HepG2 (cell line): ENCODE data around the gene CTRL. TPM values are rescaled to one million over a fixed set of nuclear protein-coding genes. Genes with fewer than 3 reads are reported as not detected.

ENCODE experiments used
- ATAD3A ChIP-seq: sonication (generic); formaldehyde crosslinking; IDR thresholded peaks from 2 replicates; pipeline ENCODE4 v1.4.0; 2020; ENCODE audit warnings: missing genetic modification reagents
- CREB1 ChIP-seq, 2 experiments: fragments of 450-650 bp in 1 of 2; IDR thresholded peaks; 2 replicates each; pipeline ENCODE4 v1.6.1; 2016 to 2017; ENCODE audit warnings: control low read depth in 1 of 2, mild to moderate bottlenecking in 1 of 2, missing compliant biosample characterization in 1 of 2, missing genetic modification characterization in 1 of 2
- GATAD1 ChIP-seq: IDR thresholded peaks from 2 replicates; pipeline ENCODE4 v1.6.1; 2016; ENCODE audit warnings: missing genetic modification reagents, missing compliant biosample characterization
- HNRNPUL1 ChIP-seq: fragments of 200-400 bp; formaldehyde crosslinking; IDR thresholded peaks from 2 replicates; pipeline ENCODE4 v1.6.1; 2017; ENCODE audit warnings: low read depth, mild to moderate bottlenecking, low read length, moderate library complexity
- LCORL ChIP-seq, 2 experiments: fragments of 450-650 bp in 1 of 2; sonication (generic) in 1 of 2; formaldehyde crosslinking in 1 of 2; IDR thresholded peaks; 2 replicates each; pipeline versions ENCODE4 v1.5.0 to v1.6.1; 2017 to 2020; ENCODE audit warnings: antibody characterized with exemption in 1 of 2, missing genetic modification reagents in 1 of 2
- NFIC ChIP-seq: IDR thresholded peaks from 2 replicates; pipeline ENCODE4 v1.6.1; 2012; ENCODE audit warnings: mild to moderate bottlenecking, low read length, inconsistent platforms
- SP1 ChIP-seq, 2 experiments: fragments of 450-650 bp in 1 of 2; sonication (generic) in 1 of 2; formaldehyde crosslinking in 1 of 2; IDR thresholded peaks; 2 replicates each; pipeline versions ENCODE4 v1.4.0 to v1.6.1; 2016 to 2020; ENCODE audit warnings: missing genetic modification reagents in 1 of 2
- ZNF251 ChIP-seq: sonication (generic); formaldehyde crosslinking; IDR thresholded peaks from 2 replicates; pipeline ENCODE4 v1.9.0; 2021; ENCODE audit warnings: mild to moderate bottlenecking, missing genetic modification reagents
- ZNF263 ChIP-seq: sonication (generic); formaldehyde crosslinking; IDR thresholded peaks from 2 replicates; pipeline ENCODE4 v1.4.0; 2020; ENCODE audit warnings: missing genetic modification reagents
- ZNF547 ChIP-seq: sonication (generic); formaldehyde crosslinking; IDR thresholded peaks from 2 replicates; pipeline ENCODE4 v1.5.1; 2020; ENCODE audit warnings: mild to moderate bottlenecking, missing genetic modification reagents
- ZNF556 ChIP-seq: sonication (generic); formaldehyde crosslinking; IDR thresholded peaks from 2 replicates; pipeline ENCODE4 v1.4.0; 2020; ENCODE audit warnings: mild to moderate bottlenecking, missing genetic modification reagents, borderline replicate concordance
- ZNF678 ChIP-seq: sonication (generic); formaldehyde crosslinking; IDR thresholded peaks from 2 replicates; pipeline ENCODE4 v1.4.0; 2020; ENCODE audit warnings: mild to moderate bottlenecking, missing genetic modification reagents
- ZNF879 ChIP-seq: sonication (generic); formaldehyde crosslinking; IDR thresholded peaks from 2 replicates; pipeline ENCODE4 v1.8.1; 2023; ENCODE audit warnings: missing genetic modification reagents
- ZZZ3 ChIP-seq: sonication (generic); formaldehyde crosslinking; IDR thresholded peaks from 2 replicates; pipeline ENCODE4 v1.4.0; 2020; ENCODE audit warnings: missing genetic modification reagents, mild to moderate bottlenecking, borderline replicate concordance
- polyA plus RNA-seq, 8 experiments: library from polyadenylated mRNA; depleted of rRNA in 3 of 8; stranded (reverse) in 7 of 8; unstranded in 1 of 8; fragments of >200 nt; fragmentation: Illumina TruSeq in 4 of 8; extraction: Trizol in 4 of 8; gene quantifications; 2 replicates each; pipeline versions ENCODE4 v1.2.1 to v1.2.3, GENCODE V29; 2011 to 2016; ENCODE audit warnings: low read depth in 4 of 8, missing spikeins in 1 of 8, mixed read lengths in 1 of 8; ENCODE audit not compliant: insufficient read depth in 1 of 8
- total RNA-seq, 5 experiments: library from RNA; depleted of rRNA; stranded (reverse); fragments of >200 nt; fragmentation: Illumina TruSeq; extraction: Trizol; gene quantifications; 2 replicates each; pipeline ENCODE4 v1.2.3, GENCODE V29; 2016; ENCODE audit warnings: low read depth in 1 of 5
- TF ChIP-seq, protein P1 (sequence below): sonication (generic); formaldehyde crosslinking; IDR thresholded peaks from 2 replicates; pipeline ENCODE4 v1.9.0; 2021; ENCODE audit warnings: missing genetic modification reagents, mild to moderate bottlenecking, borderline replicate concordance
- TF ChIP-seq, protein P2 (sequence below): sonication (generic); formaldehyde crosslinking; conservative IDR thresholded peaks from 2 replicates; pipeline ENCODE4 v1.8.0; 2022; ENCODE audit warnings: mild to moderate bottlenecking, moderate library complexity, missing genetic modification reagents
- TF ChIP-seq, protein P3 (sequence below): sonication (generic); formaldehyde crosslinking; IDR thresholded peaks from 2 replicates; pipeline ENCODE4 v1.8.0; 2022; ENCODE audit warnings: mild to moderate bottlenecking, missing genetic modification reagents, moderate library complexity
- TF ChIP-seq, protein P4 (sequence below): sonication (generic); formaldehyde crosslinking; IDR thresholded peaks from 2 replicates; pipeline ENCODE4 v1.5.1; 2020; ENCODE audit warnings: mild to moderate bottlenecking, missing genetic modification reagents
- TF ChIP-seq, protein P5 (sequence below): IDR thresholded peaks from 2 replicates; pipeline ENCODE4 v1.6.1; 2012; ENCODE audit warnings: inconsistent platforms

CTRL gene
- total and polyA plus RNA-seq, 2 of the 13 experiments (the other 11 are each of a cell fraction or from before 2014, with no cell fraction given): 1.9 to 2.7 TPM

DNA sequence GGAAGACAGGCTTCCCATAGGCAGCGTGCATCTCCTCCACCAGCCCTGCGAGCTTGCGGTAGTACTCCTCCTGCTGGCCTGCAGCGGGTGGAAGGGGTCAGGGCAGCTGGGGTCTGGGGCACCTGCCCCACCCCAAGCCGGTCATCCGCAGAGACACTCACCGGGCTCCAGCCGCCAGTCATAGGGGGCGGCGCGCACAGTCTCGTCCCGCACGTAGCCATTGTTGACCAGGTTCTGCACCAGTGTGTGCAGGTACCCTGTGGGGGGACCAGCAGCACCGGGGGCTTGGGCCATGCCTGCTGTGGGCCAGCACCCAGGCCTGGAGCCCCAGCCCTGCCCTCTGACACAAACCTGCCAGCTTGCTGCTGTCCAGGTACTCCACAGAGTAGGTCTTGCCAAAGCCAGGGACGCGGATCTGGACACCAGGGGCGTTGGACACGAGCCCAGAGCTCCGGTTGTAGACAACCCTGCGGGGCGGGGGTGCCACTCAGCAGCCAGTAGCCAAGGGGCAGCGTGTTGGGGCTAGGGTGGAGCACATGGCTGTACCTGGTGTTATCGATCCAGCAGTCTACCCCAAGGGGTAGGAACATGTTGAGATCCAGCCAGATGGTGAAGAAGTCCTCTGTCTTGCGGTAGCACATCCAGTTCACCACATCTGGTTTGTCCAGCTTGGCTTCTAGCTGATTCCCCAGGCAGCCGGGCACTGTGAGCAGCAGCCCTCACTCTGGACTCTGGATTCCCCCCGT, 11.0 kb upstream of the CTRL start (continued):
- TF ChIP-seq, protein P1, sequence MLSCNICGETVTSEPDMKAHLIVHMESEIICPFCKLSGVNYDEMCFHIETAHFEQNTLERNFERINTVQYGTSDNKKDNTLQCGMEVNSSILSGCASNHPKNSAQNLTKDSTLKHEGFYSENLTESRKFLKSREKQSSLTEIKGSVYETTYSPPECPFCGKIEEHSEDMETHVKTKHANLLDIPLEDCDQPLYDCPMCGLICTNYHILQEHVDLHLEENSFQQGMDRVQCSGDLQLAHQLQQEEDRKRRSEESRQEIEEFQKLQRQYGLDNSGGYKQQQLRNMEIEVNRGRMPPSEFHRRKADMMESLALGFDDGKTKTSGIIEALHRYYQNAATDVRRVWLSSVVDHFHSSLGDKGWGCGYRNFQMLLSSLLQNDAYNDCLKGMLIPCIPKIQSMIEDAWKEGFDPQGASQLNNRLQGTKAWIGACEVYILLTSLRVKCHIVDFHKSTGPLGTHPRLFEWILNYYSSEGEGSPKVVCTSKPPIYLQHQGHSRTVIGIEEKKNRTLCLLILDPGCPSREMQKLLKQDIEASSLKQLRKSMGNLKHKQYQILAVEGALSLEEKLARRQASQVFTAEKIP: no peak
- TF ChIP-seq ZNF251: no peak
- TF ChIP-seq ZNF556: peak; percentile 59; the same call in 1 of the 2 replicates
- TF ChIP-seq ATAD3A (CRISPR knock-in tag): no peak
- no peak for TF ChIP-seq CREB1 (IDR thresholded peaks at IDR 0.05)
- TF ChIP-seq CREB1 (CRISPR knock-in tag; IDR thresholded peaks at IDR 0.05): no peak
- no peak for TF ChIP-seq LCORL (IDR thresholded peaks at IDR 0.05)
- TF ChIP-seq LCORL (CRISPR knock-in tag; IDR thresholded peaks at IDR 0.05): peak; percentile 33
- no peak for TF ChIP-seq ZNF263 (CRISPR knock-in tag)
- TF ChIP-seq HNRNPUL1: no peak
- TF ChIP-seq, protein P2, sequence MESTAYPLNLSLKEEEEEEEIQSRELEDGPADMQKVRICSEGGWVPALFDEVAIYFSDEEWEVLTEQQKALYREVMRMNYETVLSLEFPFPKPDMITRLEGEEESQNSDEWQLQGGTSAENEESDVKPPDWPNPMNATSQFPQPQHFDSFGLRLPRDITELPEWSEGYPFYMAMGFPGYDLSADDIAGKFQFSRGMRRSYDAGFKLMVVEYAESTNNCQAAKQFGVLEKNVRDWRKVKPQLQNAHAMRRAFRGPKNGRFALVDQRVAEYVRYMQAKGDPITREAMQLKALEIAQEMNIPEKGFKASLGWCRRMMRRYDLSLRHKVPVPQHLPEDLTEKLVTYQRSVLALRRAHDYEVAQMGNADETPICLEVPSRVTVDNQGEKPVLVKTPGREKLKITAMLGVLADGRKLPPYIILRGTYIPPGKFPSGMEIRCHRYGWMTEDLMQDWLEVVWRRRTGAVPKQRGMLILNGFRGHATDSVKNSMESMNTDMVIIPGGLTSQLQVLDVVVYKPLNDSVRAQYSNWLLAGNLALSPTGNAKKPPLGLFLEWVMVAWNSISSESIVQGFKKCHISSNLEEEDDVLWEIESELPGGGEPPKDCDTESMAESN (CRISPR knock-in tag): peak; percentile 58; the same call in 1 of the 2 replicates
- TF ChIP-seq, protein P3, sequence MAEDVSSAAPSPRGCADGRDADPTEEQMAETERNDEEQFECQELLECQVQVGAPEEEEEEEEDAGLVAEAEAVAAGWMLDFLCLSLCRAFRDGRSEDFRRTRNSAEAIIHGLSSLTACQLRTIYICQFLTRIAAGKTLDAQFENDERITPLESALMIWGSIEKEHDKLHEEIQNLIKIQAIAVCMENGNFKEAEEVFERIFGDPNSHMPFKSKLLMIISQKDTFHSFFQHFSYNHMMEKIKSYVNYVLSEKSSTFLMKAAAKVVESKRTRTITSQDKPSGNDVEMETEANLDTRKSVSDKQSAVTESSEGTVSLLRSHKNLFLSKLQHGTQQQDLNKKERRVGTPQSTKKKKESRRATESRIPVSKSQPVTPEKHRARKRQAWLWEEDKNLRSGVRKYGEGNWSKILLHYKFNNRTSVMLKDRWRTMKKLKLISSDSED: no peak
- TF ChIP-seq ZNF879 (CRISPR knock-in tag): peak; percentile 67; the same call in 1 of the 2 replicates
- TF ChIP-seq, protein P4, sequence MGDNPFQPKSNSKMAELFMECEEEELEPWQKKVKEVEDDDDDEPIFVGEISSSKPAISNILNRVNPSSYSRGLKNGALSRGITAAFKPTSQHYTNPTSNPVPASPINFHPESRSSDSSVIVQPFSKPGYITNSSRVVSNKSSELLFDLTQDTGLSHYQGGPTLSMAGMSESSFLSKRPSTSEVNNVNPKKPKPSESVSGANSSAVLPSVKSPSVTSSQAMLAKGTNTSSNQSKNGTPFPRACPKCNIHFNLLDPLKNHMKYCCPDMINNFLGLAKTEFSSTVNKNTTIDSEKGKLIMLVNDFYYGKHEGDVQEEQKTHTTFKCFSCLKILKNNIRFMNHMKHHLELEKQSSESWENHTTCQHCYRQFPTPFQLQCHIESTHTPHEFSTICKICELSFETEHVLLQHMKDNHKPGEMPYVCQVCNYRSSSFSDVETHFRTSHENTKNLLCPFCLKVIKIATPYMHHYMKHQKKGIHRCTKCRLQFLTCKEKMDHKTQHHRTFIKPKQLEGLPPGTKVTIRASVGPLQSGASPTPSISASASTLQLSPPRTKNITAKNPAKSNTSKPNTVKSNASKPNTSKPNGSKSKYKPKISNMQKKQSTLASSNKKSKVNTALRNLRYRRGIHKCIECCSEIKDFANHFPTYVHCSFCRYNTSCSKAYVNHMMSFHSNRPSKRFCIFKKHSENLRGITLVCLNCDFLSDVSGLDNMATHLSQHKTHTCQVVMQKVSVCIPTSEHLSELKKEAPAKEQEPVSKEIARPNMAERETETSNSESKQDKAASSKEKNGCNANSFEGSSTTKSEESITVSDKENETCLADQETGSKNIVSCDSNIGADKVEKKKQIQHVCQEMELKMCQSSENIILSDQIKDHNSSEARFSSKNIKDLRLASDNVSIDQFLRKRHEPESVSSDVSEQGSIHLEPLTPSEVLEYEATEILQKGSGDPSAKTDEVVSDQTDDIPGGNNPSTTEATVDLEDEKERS (CRISPR knock-in tag): peak; percentile 72; the same call in 1 of the 2 replicates
- 0 out of 2 replicates have a peak, but pooled peaks have one; percentile 5 for TF ChIP-seq GATAD1 (CRISPR knock-in tag)
- no peak for TF ChIP-seq SP1 (IDR thresholded peaks at IDR 0.05)
- TF ChIP-seq SP1 (CRISPR knock-in tag; IDR thresholded peaks at IDR 0.05): no peak
- TF ChIP-seq ZNF547 (CRISPR knock-in tag): peak; percentile 75
- 0 out of 2 replicates have a peak, but pooled peaks have one; percentile 48 for TF ChIP-seq ZNF678 (CRISPR knock-in tag)
- TF ChIP-seq ZZZ3 (CRISPR knock-in tag): no peak; the same call in none of the 2 replicates
- TF ChIP-seq, protein P5, sequence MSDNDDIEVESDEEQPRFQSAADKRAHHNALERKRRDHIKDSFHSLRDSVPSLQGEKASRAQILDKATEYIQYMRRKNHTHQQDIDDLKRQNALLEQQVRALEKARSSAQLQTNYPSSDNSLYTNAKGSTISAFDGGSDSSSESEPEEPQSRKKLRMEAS: no peak
- TF ChIP-seq NFIC: no peak
